HepG2 (cell line): ENCODE results near the gene RBM27.

Experiments
- FIP1L1 ChIP-seq: fragments of 200-400 bp; formaldehyde crosslinking; IDR thresholded peaks from 2 replicates; pipeline ENCODE4 v1.6.1; 2018; ENCODE audit warnings: low read depth, mild to moderate bottlenecking, low read length, moderate library complexity, borderline replicate concordance; ENCODE audit not compliant: insufficient read depth
- ZNF343 ChIP-seq: sonication (generic); formaldehyde crosslinking; IDR thresholded peaks from 2 replicates; pipeline ENCODE4 v1.4.0; 2020; ENCODE audit warnings: mild to moderate bottlenecking, missing genetic modification reagents

DNA sequence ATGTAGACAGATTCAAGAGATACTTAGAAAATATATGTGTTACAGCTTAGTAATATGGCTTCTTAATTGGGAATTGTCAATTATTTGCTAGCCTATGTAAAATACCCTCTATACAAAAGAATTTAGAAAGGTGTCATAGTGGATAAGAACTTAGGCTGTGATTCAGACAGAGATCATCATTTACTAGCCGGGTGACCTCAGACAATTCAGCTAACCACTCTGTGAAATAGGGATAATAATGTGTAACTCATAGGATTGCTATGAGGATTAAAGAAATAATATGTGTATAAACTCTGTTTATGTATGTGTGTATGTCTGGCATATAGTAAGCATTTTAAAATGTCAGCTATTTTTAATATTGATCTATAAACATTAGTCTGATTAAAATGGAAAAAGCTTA, 15.0 kb upstream of the RBM27 start:
- TF ChIP-seq FIP1L1 (no peak), ZNF343 (CRISPR knock-in tag) (no peak)
